HepG2 (cell line): ENCODE data around the gene MYL6. TPM values are rescaled to one million over a fixed set of nuclear protein-coding genes. Genes with fewer than 3 reads are reported as not detected.

Experiments used
- ARNTL ChIP-seq: sonication (generic); formaldehyde crosslinking; IDR thresholded peaks from 2 replicates; pipeline ENCODE4 v1.4.0; 2020; ENCODE audit warnings: mild to moderate bottlenecking, missing genetic modification reagents
- CBX2 ChIP-seq, 2 experiments: fragments of 200-600 bp in 1 of 2; sonication (generic); formaldehyde crosslinking in 1 of 2; IDR thresholded peaks; 2 replicates each; pipeline versions ENCODE4 v1.7.0 to v1.8.1; 2018 to 2022; ENCODE audit warnings: low read depth in 2 of 2, low read length in 1 of 2, mild to moderate bottlenecking in 1 of 2, missing genetic modification reagents in 1 of 2
- ERF ChIP-seq: IDR thresholded peaks from 2 replicates; pipeline ENCODE4 v1.6.1; 2018; ENCODE audit warnings: missing biosample characterization, missing genetic modification reagents
- FOXC1 ChIP-seq: sonication (generic); formaldehyde crosslinking; IDR thresholded peaks from 2 replicates; pipeline ENCODE4 v1.8.0; 2022; ENCODE audit warnings: mild to moderate bottlenecking, missing genetic modification reagents, borderline replicate concordance
- GPN1 ChIP-seq: sonication (generic); formaldehyde crosslinking; IDR thresholded peaks from 2 replicates; pipeline ENCODE4 v1.5.1; 2020; ENCODE audit warnings: missing genetic modification reagents, borderline replicate concordance
- KDM5B ChIP-seq: sonication (generic); formaldehyde crosslinking; IDR thresholded peaks from 2 replicates; pipeline ENCODE4 v1.4.0; 2020; ENCODE audit warnings: missing genetic modification reagents, mild to moderate bottlenecking, borderline replicate concordance
- KIAA2018 ChIP-seq: sonication (generic); formaldehyde crosslinking; IDR thresholded peaks from 2 replicates; pipeline ENCODE4 v1.5.0; 2020; ENCODE audit warnings: mild to moderate bottlenecking, missing genetic modification reagents, borderline replicate concordance
- MAFG ChIP-seq: sonication (generic); formaldehyde crosslinking; IDR thresholded peaks from 2 replicates; pipeline ENCODE4 v1.5.1; 2020; ENCODE audit warnings: mild to moderate bottlenecking, missing genetic modification reagents
- MTA3 ChIP-seq: sonication (generic); formaldehyde crosslinking; IDR thresholded peaks from 2 replicates; pipeline ENCODE4 v1.4.0; 2020; ENCODE audit warnings: missing genetic modification reagents
- POGK ChIP-seq: sonication (generic); formaldehyde crosslinking; conservative IDR thresholded peaks from 2 replicates; pipeline ENCODE4 v1.8.0; 2022; ENCODE audit warnings: mild to moderate bottlenecking, moderate library complexity, missing genetic modification reagents
- RBAK ChIP-seq: sonication (generic); formaldehyde crosslinking; IDR thresholded peaks from 2 replicates; pipeline ENCODE4 v1.5.1; 2020; ENCODE audit warnings: mild to moderate bottlenecking, missing genetic modification reagents
- SALL1 ChIP-seq: sonication (generic); formaldehyde crosslinking; IDR thresholded peaks from 2 replicates; pipeline ENCODE4 v1.8.0; 2022; ENCODE audit warnings: mild to moderate bottlenecking, missing genetic modification reagents
- SIX4 ChIP-seq: sonication (generic); formaldehyde crosslinking; IDR thresholded peaks from 2 replicates; pipeline ENCODE4 v1.4.0; 2020; ENCODE audit warnings: missing genetic modification reagents
- SNAPC5 ChIP-seq: sonication (generic); formaldehyde crosslinking; IDR thresholded peaks from 2 replicates; pipeline ENCODE4 v1.8.1; 2023; ENCODE audit warnings: mild to moderate bottlenecking, missing genetic modification reagents, borderline replicate concordance
- SP4 ChIP-seq: sonication (generic); formaldehyde crosslinking; IDR thresholded peaks from 2 replicates; pipeline ENCODE4 v1.8.1; 2023; ENCODE audit warnings: mild to moderate bottlenecking, missing genetic modification reagents
- TFDP2 ChIP-seq: sonication (generic); formaldehyde crosslinking; IDR thresholded peaks from 2 replicates; pipeline ENCODE4 v1.4.0; 2020; ENCODE audit warnings: missing genetic modification reagents
- ZNF543 ChIP-seq: sonication (generic); formaldehyde crosslinking; IDR thresholded peaks from 2 replicates; pipeline ENCODE4 v1.4.0; 2020; ENCODE audit warnings: mild to moderate bottlenecking, missing genetic modification reagents
- ZNF607 ChIP-seq: sonication (generic); formaldehyde crosslinking; IDR thresholded peaks from 2 replicates; pipeline ENCODE4 v1.5.1; 2020; ENCODE audit warnings: missing genetic modification reagents, mild to moderate bottlenecking, borderline replicate concordance
- polyA plus RNA-seq, 8 experiments: library from polyadenylated mRNA; depleted of rRNA in 3 of 8; stranded (reverse) in 7 of 8; unstranded in 1 of 8; fragments of >200 nt; fragmentation: Illumina TruSeq in 4 of 8; extraction: Trizol in 4 of 8; gene quantifications; 2 replicates each; pipeline versions ENCODE4 v1.2.1 to v1.2.3, GENCODE V29; 2011 to 2016; ENCODE audit warnings: low read depth in 4 of 8, missing spikeins in 1 of 8, mixed read lengths in 1 of 8; ENCODE audit not compliant: insufficient read depth in 1 of 8
- total RNA-seq, 5 experiments: library from RNA; depleted of rRNA; stranded (reverse); fragments of >200 nt; fragmentation: Illumina TruSeq; extraction: Trizol; gene quantifications; 2 replicates each; pipeline ENCODE4 v1.2.3, GENCODE V29; 2016; ENCODE audit warnings: low read depth in 1 of 5

MYL6 gene
- total and polyA plus RNA-seq, 2 of the 13 experiments (the other 11 are each of a cell fraction or from before 2014, with no cell fraction given) = 1,127 to 1,192 TPM

GRCh38 chr12:56189918-56190694 is 31.9 kb downstream of the MYL6 start (continued):
- TF ChIP-seq ZNF607 (CRISPR knock-in tag) (no peak), MAFG (CRISPR knock-in tag) (no peak), GPN1 (CRISPR knock-in tag) (no peak), KDM5B (CRISPR knock-in tag) (peak; percentile 37; the same call in 1 of the 2 replicates), MTA3 (CRISPR knock-in tag) (no peak), RBAK (CRISPR knock-in tag) (no peak), POGK (peak; percentile 32; the same call in 1 of the 2 replicates), TFDP2 (CRISPR knock-in tag) (peak; percentile 71), FOXC1 (peak; percentile 73; the same call in 1 of the 2 replicates), ZNF543 (CRISPR knock-in tag) (0 out of 2 replicates have a peak, but pooled peaks have one; percentile 48), CBX2 (IDR thresholded peaks at IDR 0.05; ENCODE audit: low read depth, low read length) (no peak), CBX2 (CRISPR knock-in tag; IDR thresholded peaks at IDR 0.05; ENCODE audit: low read depth) (no peak), ARNTL (CRISPR knock-in tag) (0 out of 2 replicates have a peak, but pooled peaks have one; percentile 46), ERF (CRISPR knock-in tag) (peak; percentile 79; the same call in 1 of the 2 replicates), SALL1 (CRISPR knock-in tag) (peak; percentile 48), SIX4 (CRISPR knock-in tag) (no peak), SP4 (CRISPR knock-in tag) (no peak), SNAPC5 (CRISPR knock-in tag) (no peak), KIAA2018 (CRISPR knock-in tag) (no peak)
